Esophagus squamous epithelium (tissue), 4 donors: ENCODE results near the gene ARHGAP32.

Experiments used
- POLR2A ChIP-seq, 4 donors: fragments of 450-650 bp; IDR thresholded peaks; one replicate each; pipeline ENCODE4 v1.6.1; 2017; ENCODE audit warnings: antibody characterized with exemption in 4 of 4, mild to moderate bottlenecking in 4 of 4, moderate library complexity in 3 of 4
- TF ChIP-seq, protein P1 (sequence below), 6 experiments: fragments of 450-650 bp in 4 of 6; fragments of 200-600 bp in 2 of 6; sonication (generic) in 2 of 6; IDR thresholded peaks; one replicate each; pipeline ENCODE4 v1.5.1; 2016 to 2019; ENCODE audit warnings: antibody characterized with exemption in 6 of 6, mild to moderate bottlenecking in 4 of 6, moderate library complexity in 4 of 6

GRCh38 chr11:128927683-128928336, 264.3 kb downstream of the ARHGAP32 start:
- TF ChIP-seq POLR2A (IDR thresholded peaks at IDR 0.05) = no peak
- TF ChIP-seq, protein P1, sequence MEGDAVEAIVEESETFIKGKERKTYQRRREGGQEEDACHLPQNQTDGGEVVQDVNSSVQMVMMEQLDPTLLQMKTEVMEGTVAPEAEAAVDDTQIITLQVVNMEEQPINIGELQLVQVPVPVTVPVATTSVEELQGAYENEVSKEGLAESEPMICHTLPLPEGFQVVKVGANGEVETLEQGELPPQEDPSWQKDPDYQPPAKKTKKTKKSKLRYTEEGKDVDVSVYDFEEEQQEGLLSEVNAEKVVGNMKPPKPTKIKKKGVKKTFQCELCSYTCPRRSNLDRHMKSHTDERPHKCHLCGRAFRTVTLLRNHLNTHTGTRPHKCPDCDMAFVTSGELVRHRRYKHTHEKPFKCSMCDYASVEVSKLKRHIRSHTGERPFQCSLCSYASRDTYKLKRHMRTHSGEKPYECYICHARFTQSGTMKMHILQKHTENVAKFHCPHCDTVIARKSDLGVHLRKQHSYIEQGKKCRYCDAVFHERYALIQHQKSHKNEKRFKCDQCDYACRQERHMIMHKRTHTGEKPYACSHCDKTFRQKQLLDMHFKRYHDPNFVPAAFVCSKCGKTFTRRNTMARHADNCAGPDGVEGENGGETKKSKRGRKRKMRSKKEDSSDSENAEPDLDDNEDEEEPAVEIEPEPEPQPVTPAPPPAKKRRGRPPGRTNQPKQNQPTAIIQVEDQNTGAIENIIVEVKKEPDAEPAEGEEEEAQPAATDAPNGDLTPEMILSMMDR (IDR thresholded peaks at IDR 0.05) = no peak
